Mucosa of descending colon (tissue), 3 donors: ENCODE measurements around the gene SNAP47. TPM values are rescaled to one million over a fixed set of nuclear protein-coding genes. Genes with fewer than 3 reads are reported as not detected.

Source experiments
- ATAC-seq: fragments of 200-7000 bp; cut with Tn5 transposase; one replicate; pipeline ENCODE4 v1.9.1; 2020; ENCODE audit warnings: mild to moderate bottlenecking, moderate library complexity
- DNase-seq, 3 donors: peaks; one replicate each; pipeline ENCODE4 v3.0.0-alpha.2; 2020
- H3K36me3 ChIP-seq: fragments of 200-600 bp; one replicate; pipeline ENCODE4 v1.8.0; 2021; ENCODE audit warnings: low read depth, mild to moderate bottlenecking
- H3K4me1 ChIP-seq: fragments of 200-600 bp; one replicate; pipeline ENCODE4 v1.8.0; 2021; ENCODE audit warnings: low read depth, mild to moderate bottlenecking
- H3K4me3 ChIP-seq: fragments of 200-600 bp; one replicate; pipeline ENCODE4 v1.8.0; 2021; ENCODE audit warnings: mild to moderate bottlenecking
- H3K9me3 ChIP-seq: fragments of 200-600 bp; one replicate; pipeline ENCODE4 v1.8.0; 2021; ENCODE audit warnings: mild to moderate bottlenecking
- CTCF ChIP-seq: fragments of 200-600 bp; IDR thresholded peaks from one replicate; pipeline ENCODE4 v1.8.0; 2022; ENCODE audit warnings: antibody characterized with exemption, mild to moderate bottlenecking
- intact Hi-C, 2 donors: fragments of 100-400 bp; cut with DNase I in 1 of 2; cut with micrococcal nuclease in 1 of 2; formaldehyde crosslinking; loops; one replicate each; pipeline versions ENCODE4 v1.11.0 to v1.11.1; 2022; cut with DNase I, micrococcal nuclease
- total RNA-seq, 3 donors: library from RNA; stranded (reverse); fragmentation: NEBNext Ultra II Directional in 2 of 3; extraction: Animal tissue kit (Norgen Biotek cat#: 25700) in 2 of 3; gene quantifications; one replicate each; pipeline versions ENCODE4 v1.2.1 to v1.2.4, GENCODE V29; 2021 to 2023
- donor health status: DM: no; HTN: no; CAD: no; lungs with moderate emphysema.
- donor health status: DM: no; HTN: no; CAD: no.
- donor health status: DM: no; HTN: yes; CAD: no.

Gene SNAP47
- total RNA-seq, 3 donors from 2014 or later = 16.4 to 31.9 (median 27.6) TPM

GRCh38 chr1:227780101-227781044 lies 45.1 kb downstream of the SNAP47 start:
- ATAC-seq = no peak
- H3K4me1 ChIP-seq = no peaks in the 10 kb centered on the region
- no peaks in the 10 kb centered on the region for H3K36me3 ChIP-seq
- intact Hi-C loops = no loop called here
- H3K9me3 ChIP-seq = no peaks in the 10 kb centered on the region
- H3K4me3 ChIP-seq = no peak overlapping the region
- no peak for TF ChIP-seq CTCF
- DNase-seq = no peak

GRCh38 chr1:227781314-227781930 lies 46.2 kb downstream of the SNAP47 start:
- H3K4me1 ChIP-seq = peaks cover 5% of the 10 kb centered on the region
- no peak for DNase-seq
- no peaks in the 10 kb centered on the region for H3K36me3 ChIP-seq
- no peak for ATAC-seq
- H3K4me3 ChIP-seq = no peak overlapping the region
- no peaks in the 10 kb centered on the region for H3K9me3 ChIP-seq
- TF ChIP-seq CTCF = no peak
- intact Hi-C loops = no loop called here

- H3K36me3 ChIP-seq = no peaks in the 10 kb centered on the region
- H3K4me1 ChIP-seq = peaks cover 13% of the 10 kb centered on the region
- no peak overlapping the region for H3K4me3 ChIP-seq
- DNase-seq = no peak
- no peak for TF ChIP-seq CTCF
- no peaks in the 10 kb centered on the region for H3K9me3 ChIP-seq
- intact Hi-C loops = no loop called here
- no peak for ATAC-seq
Observed at GRCh38 chr1:227782226-227782625, 47.0 kb downstream of the SNAP47 start.

- H3K9me3 ChIP-seq = no peaks in the 10 kb centered on the region
- TF ChIP-seq CTCF = no peak
- intact Hi-C loops = no loop called here
- no peak overlapping the region for H3K4me3 ChIP-seq
- peaks cover 19% of the 10 kb centered on the region for H3K4me1 ChIP-seq
- no peaks in the 10 kb centered on the region for H3K36me3 ChIP-seq
- peak in 1 of 3 donors; percentile 8 for DNase-seq
- no peak for ATAC-seq
Observed at GRCh38 chr1:227785094-227785804, 50.0 kb downstream of the SNAP47 start.

- Histone ChIP-seq H3K9me3 (no peaks in the 10 kb centered on the region), H3K4me3 (no peak overlapping the region), H3K36me3 (no peaks in the 10 kb centered on the region), H3K4me1 (peaks cover 19% of the 10 kb centered on the region)
- TF ChIP-seq CTCF = no peak
- DNase-seq (peak in 1 of 3 donors; percentile 30), ATAC-seq (no peak)
- intact Hi-C loops = no loop called here
Observed at GRCh38 chr1:227785805-227786671, 50.8 kb downstream of the SNAP47 start.
